NOMO-1 treated with dmso at 0.1 percent for 144 hours (cell line): ENCODE data around the gene SIK2.
"Not testable (repeated sequence)": the region's sequence is repeated elsewhere in the genome, so short reads cannot be mapped to it uniquely, and the experiment has no call there.

Experiments used
- DNase-seq: peaks from one replicate; lab custom pipeline; 2025; ENCODE audit not compliant: unreplicated experiment; lab: John Stamatoyannopoulos, UW

SIK2 gene

DNA sequence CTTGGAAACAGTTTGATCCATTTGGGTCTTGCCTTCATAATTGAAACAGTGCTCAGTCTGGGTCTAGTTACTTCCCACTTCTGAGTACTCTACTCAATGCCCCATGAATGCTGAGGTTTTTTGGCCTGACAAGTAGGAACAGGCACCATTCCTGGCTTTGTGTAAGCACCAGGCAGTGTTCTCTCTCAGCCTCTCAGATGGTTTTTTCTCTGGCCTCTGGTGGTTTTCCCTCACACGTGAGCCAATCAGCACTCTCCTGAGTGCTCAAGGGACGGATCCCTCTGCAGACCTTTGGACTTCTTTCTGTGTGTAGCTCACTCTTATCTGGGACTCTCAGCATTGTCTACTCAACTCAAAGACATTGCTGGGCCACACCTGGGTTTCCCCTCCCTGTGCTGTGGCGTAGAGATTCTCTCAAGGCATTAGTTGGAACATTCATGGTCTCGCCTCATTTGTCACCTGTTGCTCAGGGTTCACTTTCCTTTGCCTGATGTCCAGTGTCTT, 21.3 kb downstream of the SIK2 start:
- DNase-seq, result no peak

DNA sequence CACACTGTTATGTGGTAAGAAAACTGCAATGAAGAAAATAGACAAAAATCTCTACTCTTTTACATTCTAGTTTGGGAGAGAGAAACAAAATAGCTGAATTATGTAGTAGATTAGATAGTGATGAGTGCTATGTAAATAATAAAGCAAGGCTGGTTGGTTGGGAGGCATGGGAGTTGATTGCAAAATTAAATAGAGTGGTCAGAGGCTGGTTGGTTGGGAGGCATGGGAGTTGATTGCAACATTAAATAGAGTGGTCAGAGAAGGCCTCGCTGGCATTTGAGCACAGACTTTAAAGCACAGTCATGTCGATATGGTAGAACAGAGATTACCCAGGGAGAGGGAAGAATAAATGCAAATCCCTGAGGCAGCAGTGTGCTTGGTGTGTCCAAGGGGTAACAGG, 22.4 kb downstream of the SIK2 start:
- no peak for DNase-seq

DNA sequence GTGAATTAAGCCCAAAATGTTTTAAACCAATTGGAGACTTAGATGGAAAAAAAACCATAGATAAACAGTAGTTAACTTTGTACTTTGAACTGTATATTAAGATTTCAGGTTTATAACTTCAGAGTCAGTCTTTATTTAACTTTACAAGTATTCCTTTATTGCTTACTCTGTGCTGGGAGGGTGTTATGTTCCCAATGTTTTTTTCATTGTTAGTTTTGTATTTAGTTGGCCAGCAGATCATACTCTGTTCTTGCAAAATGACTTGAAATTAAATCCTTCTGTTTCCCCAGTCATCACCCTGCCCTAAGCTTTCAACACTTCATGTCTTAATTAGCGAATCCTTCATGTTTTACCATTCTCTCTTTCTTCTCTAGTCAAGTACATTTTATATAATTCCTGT, 25.3 kb downstream of the SIK2 start:
- DNase-seq, result no peak

DNA sequence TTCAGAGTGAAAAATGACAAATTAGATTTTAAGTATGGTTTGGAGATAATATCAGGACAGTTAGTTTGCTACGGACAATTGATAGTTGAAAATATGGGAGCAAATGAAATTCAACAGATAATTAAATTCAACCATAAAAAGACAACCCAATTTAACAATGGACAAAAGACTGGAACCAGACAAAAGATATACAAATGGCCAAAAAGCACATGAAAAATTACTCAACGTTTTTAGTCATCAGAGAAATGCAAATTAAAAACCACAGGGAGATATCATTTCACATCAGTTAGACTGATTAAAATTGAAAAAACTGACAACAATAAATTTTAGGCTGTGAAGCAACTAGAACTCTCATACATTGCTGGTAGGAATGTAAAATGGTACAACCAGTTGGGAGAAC, 27.2 kb downstream of the SIK2 start:
- no peak for DNase-seq

DNA sequence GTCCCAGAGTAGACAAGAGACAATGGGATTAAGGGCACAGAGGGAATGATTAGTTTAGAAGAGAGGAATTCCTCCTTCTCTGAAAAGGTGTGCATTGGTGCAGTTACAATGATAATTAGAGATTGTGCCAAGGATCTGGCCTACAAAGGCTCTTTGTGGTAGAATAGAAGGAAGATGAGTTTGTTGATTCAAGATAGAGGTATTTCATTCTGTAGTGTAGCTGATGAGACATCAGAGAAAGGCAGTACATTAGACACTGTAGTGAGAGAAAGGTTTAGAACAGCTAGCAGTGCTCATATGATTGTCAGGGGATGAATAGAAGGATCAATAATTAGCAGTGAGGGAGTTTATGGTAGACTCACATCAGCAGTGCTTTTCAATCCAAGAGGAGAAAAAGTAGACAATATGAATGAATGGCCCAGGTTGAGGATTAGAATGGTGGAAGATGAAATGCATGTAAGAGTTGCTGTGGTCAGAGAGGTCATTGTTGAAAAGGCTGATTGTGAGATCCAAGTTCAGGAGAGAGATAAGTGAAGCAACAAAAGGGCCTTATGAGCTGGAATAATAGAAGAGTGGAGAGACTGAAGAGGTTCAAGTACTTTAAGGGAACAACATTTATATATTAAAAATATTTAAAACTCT, 28.9 kb downstream of the SIK2 start:
- no peak for DNase-seq

DNA sequence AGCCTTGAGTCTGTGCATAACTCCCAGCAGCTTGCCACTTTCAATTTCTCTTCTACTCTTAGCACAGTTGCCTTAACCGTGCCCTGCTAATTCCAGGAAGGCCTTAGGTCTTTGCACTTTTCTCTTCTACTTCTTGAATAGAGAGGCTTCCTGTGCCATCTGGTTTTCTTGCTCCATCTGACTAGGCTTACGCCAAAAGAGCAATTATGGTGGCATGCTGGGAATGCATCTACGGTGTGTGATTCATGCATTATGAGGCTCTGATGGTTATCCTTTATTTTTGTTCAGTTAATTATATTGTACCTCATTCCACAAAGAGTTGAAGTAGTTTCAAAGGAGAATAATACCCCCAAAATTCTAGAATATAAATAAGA, 29.4 kb downstream of the SIK2 start:
- DNase-seq, result no peak

DNA sequence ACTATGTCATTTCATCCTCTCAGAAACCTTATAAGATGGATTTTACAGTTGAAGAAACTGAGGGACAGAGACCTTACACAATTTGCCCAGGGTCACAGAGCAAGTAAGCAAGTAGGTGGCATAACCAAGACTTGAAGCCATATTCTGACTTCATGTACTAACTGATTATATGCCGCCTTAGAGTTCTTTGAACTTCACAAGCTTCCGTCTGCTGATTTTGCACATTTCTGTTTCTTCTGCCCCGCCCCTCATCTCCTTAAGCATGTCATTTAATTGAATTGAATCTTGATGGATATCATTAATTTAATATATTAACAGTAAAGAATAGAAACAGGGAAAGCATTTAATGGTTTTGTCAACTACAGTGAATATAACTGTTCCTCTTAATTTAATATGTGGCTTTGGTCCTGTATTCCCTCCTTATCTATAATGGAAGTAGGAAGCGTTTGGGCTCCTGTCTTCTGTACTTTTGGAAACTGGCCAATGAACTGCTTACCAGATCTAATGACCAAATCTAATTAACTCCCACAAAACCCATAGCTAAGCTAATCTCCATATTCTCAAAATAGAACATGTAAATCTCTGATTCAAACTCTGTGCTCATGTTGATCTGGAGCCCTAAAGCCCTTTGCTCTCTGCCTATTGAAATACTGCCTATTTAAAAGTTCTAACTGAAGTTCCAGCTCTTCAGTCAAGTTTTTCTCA, 30.4 kb downstream of the SIK2 start:
- DNase-seq, result no peak

DNA sequence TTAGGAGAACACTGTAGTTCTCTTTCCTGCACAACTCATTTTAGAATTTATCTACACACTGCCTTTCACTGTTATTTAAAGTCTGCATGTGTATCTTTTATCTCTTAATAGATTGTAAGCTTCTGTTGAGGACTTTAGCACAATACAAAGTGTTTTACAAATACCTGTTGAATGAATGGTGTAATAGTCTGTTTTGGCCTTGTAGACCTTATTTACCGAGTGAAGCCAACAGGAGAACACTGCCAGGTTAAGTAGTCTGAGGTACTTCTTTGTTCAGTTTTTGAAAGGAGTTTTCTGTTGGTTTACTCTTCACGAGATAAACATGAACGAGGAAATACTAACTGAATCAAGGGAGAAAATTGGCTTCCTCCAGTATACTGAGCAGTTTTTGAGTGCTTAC, 31.0 kb downstream of the SIK2 start:
- no peak for DNase-seq

DNA sequence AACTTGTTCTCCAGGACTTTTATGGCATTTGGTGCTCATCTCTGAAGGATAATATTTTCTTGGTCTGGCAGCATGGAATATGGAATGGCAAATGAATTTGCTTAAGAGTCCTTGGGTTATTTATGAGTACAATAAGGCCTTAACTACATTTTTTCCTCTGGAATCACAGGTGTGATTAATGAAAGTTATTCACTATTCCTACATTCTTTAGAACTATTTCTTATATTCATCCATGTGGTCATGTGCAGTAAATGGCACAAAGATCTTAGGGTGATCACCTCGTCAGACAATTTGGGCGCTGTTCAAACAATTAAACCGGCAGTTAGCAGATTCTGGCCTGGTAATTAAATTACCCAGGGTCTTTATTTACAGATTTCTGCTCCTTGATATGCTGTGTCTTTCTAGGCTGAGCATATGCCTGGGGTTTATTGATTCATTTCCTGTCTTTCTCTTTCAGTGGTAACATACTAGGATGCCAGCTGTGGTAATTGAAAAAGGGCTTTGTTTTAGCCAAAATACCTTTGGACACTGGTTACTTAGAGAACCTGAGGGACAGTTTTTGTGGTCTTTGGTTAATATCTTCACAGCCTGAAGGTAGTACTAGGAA, 31.6 kb downstream of the SIK2 start:
- DNase-seq, result no peak

DNA sequence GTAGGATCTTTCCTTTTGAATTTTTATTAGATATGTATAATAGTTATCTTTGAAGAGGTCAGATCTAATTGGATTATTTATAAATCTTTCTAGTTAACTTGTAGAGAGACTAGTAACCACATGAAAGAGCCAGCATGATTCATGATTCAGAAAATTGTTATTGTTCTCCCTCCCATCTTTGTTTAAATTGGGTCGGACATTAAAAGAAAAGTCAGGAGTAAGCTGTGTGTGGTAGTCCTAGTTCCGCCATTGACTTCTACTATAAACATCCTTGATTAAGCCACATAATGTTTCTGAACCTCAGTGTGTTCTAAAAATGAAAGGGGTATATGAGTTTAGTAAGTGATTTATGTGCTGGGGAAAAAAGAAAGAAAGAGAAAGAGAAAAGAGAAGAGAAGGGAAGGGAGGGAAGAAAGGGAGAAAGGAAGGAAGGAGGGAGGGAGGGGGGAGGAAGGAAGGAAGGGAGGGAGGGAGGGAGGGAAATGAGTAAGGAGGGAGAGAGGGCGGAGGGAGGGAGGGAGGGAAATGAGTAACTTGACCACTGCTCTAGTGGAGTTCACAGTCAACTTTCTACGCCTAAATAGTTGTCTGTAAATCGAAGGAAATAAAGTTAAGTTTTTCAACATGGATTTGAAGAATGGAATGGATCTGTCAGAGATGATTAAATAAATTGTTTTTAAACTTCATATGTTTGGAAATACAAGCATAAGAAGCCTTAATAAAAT, 32.9 kb downstream of the SIK2 start:
- DNase-seq, result no peak

DNA sequence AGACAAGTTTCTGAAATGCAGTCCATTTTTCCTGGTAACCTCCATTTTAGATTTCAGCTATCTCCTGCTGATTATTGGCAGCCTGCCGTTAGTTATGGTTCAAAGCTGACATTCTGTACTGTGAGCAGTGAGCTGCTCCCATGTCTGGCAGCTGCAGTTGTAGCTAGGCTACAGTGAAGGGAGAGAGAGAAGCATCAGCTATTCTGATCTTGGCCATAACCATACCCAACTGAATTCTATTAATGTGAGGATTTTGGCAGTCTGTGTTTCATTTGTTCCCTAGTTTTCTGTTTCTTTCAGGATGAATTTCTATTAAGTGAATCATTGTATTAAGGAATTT, 33.4 kb downstream of the SIK2 start:
- DNase-seq, result no peak

DNA sequence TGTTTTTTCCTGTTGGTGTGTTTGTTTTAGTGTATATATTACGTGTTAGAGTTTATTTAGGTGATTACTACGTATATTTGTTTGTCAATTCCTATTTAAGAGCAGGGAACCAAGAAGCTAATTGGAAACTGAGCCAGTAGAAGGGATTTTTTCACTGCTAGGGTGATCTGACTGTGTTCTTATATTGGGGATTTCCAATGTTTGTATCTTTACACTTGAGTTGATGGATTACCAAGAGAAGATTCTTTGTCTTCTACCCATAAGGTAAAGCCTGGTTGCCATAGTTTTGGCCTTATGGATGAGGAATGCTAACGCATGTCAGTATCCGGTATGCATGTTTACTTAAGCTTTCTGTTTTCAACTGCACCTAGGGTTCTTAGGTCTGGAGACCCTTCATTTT, 35.6 kb downstream of the SIK2 start:
- DNase-seq, result no peak

DNA sequence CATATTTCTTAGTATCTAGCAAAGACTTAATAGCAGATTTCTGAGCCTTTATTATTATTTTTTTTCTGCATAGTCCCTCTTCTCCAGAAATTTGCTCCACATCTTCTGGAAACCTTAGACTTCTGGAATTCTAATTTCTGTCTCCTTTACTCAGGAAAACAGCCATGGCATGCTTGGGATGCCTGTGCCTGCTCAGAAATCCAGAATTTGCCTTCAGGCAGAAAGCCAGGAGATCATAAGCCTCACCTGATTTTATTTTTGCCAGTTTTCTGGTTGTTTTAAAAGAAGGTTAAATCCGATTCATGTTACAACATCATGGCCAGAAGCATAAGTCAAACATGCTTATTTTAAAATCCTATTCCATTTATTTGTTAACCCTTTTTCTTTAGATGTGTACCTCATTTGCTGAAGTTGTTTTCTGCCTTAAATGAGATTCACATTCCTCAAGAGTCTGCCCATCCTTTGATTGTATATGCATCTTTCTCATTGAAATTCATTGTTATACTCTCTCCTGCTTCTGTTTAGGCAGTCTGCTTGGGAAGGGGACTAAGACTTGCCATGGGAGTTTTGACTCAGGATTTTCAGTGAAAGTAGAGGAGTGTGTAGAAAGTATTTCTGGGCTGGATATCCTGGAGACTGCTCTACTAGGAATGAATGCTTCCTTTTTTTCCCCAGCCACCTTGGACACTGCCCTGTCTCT, 37.1 kb downstream of the SIK2 start:
- DNase-seq, result no peak

DNA sequence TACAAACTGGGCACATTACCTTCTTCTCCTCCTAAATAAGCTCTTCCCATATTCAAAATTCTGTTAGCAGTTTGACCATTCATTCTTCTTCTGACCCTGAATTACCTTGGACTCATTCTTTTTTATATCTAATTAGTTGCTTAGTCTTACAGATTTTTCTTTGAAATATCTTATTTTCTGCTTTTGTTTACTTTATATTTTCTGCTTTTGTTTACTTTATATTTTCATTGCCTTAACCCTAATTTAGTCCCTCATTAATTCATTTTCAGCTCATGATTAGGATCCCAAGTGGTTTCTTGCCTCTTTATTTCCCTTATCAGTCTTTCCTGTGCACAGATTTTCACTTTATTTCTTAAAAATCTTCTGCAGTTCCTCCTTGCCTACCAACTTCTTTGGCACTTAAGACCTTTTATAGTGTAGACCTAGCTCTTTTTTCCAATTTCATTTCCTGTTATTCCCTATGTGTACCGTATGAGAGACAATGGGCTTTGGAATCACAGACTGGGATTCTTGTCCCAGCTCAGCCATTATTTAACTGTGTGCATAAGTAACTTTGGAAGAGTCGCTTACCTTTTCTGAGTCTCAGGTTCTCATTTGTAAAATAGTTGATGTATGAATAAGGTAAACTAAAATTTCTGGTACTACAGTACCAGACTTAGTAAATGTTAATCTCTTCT, 39.2 kb downstream of the SIK2 start:
- DNase-seq, result no peak

DNA sequence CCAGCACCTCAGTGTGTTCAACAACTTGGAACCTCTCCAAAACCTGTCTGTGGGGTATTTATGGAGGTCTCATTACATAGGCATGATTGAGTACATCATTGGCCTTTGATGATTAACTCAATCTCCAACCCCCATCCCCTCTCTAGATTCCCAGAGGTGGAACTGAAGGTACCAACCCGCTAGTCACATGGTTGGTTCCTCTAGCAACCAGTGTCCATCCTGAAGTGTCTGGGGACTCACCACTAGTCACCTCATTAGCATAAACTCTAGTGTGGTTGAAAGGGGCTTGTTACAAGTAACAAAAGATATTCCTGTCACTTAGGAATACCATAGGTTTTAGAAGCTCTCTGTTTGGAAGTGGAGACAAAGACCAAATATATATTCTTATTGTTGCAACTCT, 40.3 kb downstream of the SIK2 start:
- DNase-seq, result no peak

DNA sequence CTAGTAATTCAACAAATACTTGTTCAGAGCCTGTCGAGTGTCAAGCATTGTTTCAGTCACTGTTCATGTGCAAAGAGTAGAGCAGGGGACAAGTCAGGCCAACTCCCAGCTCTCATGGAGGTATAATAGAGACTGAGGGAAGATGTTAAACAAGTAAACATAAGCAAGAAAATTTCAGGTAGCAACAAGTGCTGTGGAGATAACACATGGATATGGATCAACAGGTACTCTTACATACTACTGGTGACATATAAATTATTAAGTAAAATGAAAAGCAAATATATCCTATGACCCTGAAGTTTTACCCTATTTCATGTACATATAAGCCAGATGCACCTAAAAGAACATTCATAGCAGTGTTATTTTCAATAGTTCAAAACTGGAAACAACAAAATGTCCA, 42.7 kb downstream of the SIK2 start:
- no peak for DNase-seq

DNA sequence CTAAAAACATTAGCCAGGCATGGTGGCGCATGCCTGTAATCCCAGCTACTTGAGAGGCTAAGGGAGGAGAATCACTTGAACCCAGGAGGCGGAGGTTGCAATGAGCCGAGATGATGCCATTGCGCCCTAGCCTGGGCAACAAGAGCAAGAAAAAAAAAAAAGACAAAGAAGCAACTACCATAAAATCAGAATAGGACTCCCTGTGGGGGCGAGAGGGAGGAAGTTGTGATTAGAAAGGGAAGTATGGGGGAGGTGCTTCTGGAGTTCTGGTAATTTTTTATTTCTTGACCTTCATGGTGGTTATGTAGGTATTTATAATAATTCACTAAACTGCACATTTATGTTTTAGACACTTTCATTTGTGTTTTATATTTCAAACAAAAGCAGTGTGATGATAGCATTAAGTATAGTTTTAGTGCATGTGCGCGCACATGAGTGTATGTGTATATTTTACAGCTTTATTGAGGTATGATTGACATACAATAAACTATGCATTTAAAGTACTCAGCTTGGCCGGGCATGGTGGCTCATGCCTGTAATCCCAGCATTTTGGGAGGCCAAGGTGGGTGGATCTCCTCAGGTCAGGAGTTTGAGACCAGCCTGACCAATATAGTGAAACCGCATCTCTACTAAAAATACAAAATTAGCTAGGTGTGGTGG, 43.5 kb downstream of the SIK2 start:
- no peak for DNase-seq

DNA sequence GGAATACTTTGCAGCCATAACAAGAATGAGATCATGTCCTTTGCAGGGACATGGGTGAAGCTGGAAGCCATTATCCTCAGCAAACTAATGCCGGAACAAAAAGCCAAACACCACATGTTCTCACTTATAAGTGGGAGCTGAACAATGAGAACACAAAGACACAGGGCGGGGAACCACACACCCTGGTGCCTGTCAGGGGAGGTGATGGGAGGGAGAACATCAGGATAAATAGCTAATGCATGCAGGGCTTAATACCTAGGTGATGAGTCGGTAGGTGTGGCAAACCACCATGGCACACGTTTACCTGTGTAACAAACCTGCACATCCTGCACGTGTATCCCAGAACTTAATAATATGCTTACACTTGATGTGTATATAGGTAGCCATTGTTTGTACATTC, 49.1 kb downstream of the SIK2 start:
- DNase-seq, result not testable (repeated sequence)

DNA sequence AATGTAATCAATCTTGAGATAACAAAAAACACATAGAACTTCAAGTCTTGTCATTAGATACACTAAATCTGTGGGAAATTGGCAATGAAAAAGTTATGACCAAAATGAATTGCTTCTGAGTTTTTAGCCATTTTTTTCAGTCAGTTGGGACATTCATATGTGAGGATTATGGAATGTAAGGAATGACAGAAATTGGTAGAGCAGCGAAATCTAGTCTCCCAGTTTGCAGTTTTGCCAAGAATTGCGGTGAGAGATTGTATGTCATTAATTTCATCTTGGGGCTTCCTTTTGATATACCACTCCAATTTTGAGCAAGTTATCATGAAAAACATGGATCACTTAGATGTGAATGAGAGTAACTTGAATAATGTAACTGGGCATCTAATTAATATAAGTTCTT, 49.9 kb downstream of the SIK2 start:
- DNase-seq, result no peak

DNA sequence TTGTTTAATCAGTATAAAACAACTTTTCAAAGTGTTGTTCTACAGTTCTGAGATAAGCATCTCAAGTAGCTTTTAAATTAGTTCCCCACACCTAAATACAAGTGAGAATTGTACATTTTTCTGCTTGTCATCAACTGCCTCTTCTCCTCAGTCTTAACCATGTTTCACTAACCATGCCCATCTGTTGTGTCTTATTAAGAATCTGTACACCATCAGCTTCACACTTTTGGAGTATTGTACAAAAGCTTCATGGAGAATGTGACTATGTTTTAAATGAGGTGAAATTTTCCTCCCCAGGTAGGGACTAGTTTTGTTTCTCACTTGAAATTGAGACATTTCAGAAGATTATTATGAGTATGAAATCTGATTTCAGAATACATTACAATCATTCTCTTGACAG, 52.4 kb downstream of the SIK2 start:
- DNase-seq, result no peak
